Mononuclear cell (primary cell): Measurements from ENCODE around the gene ATP6V0D1. TPM values are rescaled to one million over a fixed set of nuclear protein-coding genes. Genes with fewer than 3 reads are reported as not detected.
A peak's percentile ranks its signal among the peaks of the same experiment; 100 is the strongest.

Source experiments
- H3K27me3 ChIP-seq: 2 replicates; pipeline ENCODE4 v1.6.0; 2011; ENCODE audit warnings: low read length, control low read depth; ENCODE audit not compliant: insufficient read depth
- H3K4me1 ChIP-seq: 2 replicates; pipeline ENCODE4 v1.5.1; 2011; ENCODE audit warnings: mild to moderate bottlenecking, low read length, control low read depth; ENCODE audit not compliant: insufficient read depth
- H3K4me3 ChIP-seq: 2 replicates; pipeline ENCODE4 v1.5.1; 2011; ENCODE audit warnings: mild to moderate bottlenecking, low read length, moderate library complexity
- H3K9me3 ChIP-seq: 2 replicates; pipeline ENCODE4 v1.5.1; 2011; ENCODE audit warnings: low read depth, mild to moderate bottlenecking, control low read depth, low read length
- total RNA-seq: library from RNA; depleted of rRNA; stranded (reverse); fragments of >200 nt; gene quantifications from one replicate; pipeline ENCODE4 v1.2.3, GENCODE V29; 2012

The ATP6V0D1 gene
- total RNA-seq, 1 donor = 113 TPM

DNA sequence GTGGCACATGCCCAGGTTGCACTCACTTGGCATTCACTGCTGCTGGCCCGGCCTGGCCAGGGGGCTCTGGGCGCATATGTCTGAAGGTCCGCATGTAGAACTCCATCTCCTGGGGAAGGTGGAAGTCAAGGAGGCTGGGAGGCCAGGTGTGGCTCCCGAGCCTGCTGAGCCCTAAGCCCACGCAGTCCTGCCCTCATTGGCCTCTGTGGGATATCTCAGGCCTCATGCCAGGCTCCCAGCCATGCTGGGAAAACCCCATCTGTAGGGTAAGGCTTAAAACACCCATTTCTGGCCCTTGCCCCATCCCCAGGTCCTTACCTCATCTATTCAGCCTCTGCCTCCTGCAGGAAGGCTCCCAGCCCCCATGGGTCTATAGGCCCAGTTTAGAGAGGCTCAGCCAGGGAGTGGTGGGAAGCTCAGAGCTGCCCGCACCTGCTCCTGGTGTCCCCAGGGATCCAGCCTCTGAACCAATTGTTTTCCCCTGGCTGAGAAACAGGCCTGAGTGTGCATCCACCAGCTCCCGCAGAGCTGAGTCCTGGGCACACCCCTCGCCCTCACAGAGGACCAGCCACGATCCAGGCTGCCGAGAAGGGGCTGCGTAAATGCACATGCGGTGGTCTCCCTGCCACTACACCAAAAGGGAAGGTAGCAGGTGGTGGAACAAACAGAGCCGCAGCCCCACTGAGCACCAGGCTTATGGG, 85.3 kb downstream of the ATP6V0D1 start:
- H3K27me3 ChIP-seq = peaks cover 22% of the 10 kb centered on the region
- peaks cover 54% of the 10 kb centered on the region for H3K4me1 ChIP-seq
- H3K4me3 ChIP-seq = no peak overlapping the region
- H3K9me3 ChIP-seq = no peaks in the 10 kb centered on the region

DNA sequence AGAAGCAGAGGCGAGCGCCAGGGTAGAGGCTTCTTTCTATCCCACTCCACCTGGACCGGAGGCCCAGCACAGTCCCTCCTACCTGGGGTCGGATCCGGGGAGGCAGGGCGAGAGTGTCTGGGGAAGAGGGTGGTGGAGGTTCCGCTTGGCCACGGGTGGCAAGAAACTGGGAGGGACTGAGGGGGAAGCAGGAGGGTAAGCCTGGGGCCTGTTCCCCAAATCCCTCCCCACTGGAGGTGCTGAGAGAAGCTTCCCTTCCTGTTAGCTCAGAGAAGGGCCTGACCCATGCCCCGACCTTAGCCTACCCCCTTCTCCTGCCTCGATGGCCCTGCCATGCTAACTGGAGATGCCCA, 85.9 kb downstream of the ATP6V0D1 start:
- Histone ChIP-seq H3K9me3 (no peaks in the 10 kb centered on the region), H3K27me3 (peaks cover 22% of the 10 kb centered on the region), H3K4me1 (peaks cover 59% of the 10 kb centered on the region), H3K4me3 (peak overlapping the region; percentile 24)

DNA sequence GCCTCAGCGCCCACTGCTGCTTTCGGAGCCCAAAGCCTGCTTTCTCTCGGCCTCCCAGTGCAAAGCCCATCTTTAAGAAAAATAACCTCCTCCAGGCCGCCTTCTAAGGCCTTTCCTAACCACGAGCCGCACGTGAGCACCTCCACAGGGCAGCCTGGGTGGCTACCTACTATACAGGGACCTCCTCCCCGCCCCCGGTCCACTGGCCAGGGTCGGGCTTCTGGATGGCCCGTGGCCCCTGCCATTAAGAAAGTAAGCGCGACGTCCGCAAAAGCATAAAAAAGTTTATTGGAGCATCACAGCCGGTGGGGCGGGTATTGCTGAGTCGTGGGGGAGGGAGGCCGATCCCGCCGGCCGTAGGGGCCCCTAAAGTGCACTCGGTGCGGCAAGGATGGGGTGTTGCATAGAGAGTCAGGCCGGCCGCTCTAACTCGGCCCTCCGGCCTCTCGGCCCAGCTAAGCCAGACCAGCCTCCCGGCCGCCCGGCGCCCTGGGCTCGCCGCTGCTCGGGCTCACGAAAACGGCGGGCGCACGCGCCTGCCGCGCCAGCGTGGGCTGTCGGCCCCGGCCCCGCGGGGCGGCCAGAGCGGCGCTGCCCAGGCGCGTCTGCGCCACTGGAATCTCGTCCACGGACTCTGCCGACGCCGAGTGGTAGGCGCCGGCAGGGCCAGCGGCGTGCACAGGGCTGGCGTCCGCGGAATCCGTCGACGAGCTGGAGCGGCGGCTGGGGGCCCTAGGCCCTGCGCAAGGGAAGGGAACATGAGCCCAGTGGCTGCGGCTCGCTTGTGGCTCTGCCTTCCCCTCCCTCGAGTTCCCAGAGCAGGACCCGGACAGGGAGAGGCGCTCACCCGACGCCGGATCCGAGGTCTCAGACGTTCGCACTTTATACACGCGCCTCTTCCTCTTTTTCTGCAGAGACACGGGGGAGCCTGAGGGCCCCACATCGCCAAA, 86.5 kb downstream of the ATP6V0D1 start:
- Histone ChIP-seq H3K4me3 (peak overlapping the region; percentile 24), H3K27me3 (peaks cover 22% of the 10 kb centered on the region), H3K4me1 (peaks cover 66% of the 10 kb centered on the region), H3K9me3 (no peaks in the 10 kb centered on the region)

DNA sequence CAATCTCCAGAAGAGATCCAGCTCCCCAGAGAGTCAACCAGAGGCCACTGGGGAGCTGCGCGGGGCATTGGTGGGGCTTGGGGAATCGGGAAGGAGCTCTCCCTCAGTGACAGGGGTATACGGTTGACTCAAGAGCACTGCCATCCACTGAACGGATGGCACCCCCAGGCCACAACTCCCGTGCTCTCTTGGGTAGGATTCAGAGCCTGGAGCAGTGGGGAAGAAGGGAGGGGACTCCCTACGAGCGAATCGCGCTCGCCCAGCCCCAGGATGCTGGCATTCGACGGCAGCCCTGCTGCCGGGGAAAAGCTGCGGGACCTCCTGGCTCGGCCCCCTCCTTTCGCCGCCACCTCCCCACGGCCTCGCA, 87.2 kb downstream of the ATP6V0D1 start:
- H3K4me1 ChIP-seq = peaks cover 68% of the 10 kb centered on the region
- H3K4me3 ChIP-seq = peak overlapping the region; percentile 24
- H3K9me3 ChIP-seq = no peaks in the 10 kb centered on the region
- peaks cover 22% of the 10 kb centered on the region for H3K27me3 ChIP-seq

DNA sequence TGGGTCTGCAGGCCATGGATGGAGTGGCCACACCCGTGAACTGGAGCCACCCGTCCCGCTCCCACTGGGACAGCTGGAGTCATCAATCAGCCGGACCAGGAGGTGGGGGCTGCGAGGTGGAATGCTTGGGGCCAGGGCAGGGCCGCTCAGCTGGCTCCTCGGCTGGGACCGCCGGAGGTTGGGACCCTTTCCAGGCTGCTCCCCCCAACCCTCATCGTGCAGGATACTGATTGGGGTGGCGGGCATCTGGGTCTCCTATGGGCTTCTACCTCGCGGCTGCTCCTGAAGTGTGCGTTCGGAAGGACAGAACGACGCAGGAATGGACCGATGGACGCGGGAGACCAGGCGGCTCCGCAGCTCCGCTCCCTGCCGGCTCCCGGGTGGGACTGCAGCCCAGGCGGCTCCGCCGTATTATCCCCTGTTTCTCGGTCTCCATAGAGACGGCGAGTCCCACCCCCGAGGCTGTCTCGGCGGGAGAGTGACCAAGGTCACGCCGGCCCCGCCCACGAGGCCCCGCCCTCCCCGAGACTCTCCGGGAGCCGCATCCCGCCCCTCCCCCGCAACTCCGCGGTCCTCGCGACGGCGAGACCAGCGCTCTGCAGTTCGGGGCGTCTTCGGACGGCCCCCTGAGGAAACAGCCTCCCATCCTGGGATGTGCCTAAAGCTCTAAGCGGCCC, 87.7 kb downstream of the ATP6V0D1 start, which contains the start of gene TPPP3:
TSS of gene TPPP3 (minus strand) at position 388 of the 677 bp plus-strand sequence. CDS start 2,387 bp downstream, outside the sequence.
- Histone ChIP-seq H3K4me3 (peak within 1 kb of the TSS; percentile 24), H3K4me1 (peaks cover 68% of the 10 kb centered on the region)

DNA sequence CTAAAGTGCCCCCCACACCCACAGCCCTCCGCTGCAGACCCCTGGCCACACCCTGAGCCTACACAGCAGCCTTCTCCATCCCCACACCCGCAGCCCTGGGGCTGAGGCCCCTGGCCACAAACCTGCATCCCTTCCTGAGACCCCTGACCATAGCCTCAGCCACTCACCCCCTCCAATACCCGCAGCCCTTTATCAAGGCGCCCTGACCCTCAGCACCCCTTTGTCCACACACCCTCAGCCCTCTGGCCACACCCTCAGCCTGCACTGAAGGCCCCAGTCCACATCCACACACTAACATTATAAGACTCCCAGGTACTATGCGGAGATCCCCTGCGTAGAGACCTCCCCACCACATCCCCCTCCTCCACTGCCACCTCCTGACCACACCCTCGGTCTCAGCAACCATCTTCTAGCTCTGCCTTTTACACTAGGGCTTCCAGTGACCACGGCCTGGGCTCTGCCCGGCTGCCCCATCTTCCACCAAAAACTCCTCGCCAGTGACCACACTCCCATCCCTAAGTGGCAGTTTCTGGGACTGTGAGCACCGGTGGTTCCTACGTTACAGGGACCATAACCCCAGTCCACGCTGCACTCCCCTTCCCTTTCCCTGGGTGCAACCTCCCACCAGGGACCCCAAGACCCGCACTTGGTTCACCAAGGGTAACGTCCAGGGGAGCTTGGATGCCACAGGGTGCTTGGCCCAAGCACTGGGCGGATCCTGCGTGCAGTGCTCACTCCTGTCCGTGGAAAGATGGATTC, 88.5 kb downstream of the ATP6V0D1 start:
- Histone ChIP-seq H3K4me1 (peaks cover 68% of the 10 kb centered on the region), H3K9me3 (no peaks in the 10 kb centered on the region), H3K27me3 (peaks cover 22% of the 10 kb centered on the region), H3K4me3 (no peak overlapping the region)

More for the DNA sequence above, 87.7 kb downstream of the ATP6V0D1 start, which contains the start of gene TPPP3:
- Histone ChIP-seq H3K9me3 (no peaks in the 10 kb centered on the region), H3K27me3 (peaks cover 22% of the 10 kb centered on the region)

DNA sequence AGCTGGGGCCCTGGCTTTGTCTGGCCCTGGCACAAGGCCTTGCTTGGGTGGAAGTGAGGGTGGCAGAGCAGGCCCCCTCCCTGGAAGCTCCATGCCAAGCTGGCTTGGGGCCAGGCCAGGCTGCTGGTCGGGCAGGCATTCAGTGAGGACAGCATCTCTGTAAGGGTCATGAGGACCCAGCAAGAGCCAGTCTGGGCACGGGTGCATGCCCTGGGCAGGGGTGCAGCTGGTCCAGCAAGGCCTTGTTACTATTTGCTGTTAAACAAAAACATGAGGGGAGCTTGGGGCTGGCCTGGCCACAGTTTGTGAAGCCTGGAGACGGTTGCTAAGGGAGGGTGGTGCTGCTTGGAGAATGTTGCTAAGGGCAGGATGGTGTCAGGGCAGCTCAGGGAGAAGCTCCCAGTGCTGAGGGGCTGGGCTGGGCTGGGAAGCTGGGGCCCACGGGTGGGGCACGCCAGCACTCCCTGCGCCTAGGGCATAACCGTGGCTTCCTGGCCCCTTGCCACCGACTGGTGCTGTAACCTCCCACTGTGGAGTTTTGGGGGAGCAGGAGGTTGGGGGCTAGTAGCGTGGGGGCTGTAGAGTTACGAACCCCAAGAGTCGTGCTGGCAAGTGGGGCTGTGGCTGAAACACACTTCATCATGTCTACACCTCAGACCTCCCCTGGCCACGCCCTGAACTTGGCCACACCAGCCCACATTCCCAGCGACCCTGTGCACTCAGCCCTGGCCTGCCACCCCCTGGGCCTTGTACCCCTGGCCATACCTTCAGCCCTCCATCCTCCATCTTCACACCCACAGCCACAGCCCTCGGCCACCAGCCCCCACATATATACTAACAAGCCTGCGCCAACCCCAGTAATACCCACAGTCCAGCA, 89.3 kb downstream of the ATP6V0D1 start:
- Histone ChIP-seq H3K27me3 (peaks cover 22% of the 10 kb centered on the region), H3K9me3 (no peaks in the 10 kb centered on the region), H3K4me1 (peaks cover 68% of the 10 kb centered on the region), H3K4me3 (no peak overlapping the region)

DNA sequence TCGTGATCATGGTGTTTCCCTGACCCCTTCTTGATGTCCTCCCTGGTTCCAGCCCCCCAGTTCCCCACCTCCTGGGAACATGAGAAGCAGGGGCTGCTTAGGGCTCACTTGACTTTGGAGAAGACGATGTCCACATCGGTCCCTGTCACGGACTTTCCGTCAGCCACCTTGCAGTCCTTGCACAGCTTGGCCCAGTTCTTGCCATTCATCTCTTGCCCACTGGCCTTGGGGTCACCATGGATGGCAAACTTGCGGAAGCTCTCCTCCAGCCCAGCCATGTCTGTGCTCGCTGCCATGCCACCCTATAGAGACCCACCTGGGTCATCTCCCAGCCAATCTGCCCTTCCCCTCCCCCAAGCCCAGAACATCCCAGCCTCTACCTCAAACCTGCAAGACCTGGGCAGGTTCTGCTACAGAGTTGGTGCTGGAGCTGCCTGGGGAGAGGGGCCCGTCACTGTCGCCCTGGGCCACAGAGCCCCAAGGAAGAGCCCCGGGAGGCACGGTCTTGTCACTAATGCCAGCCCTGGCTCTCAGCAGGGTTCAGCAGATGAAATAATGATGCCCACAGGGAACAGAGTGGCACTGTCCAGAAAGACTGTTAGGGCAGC, 90.0 kb downstream of the ATP6V0D1 start:
- Histone ChIP-seq H3K9me3 (no peaks in the 10 kb centered on the region), H3K27me3 (peaks cover 22% of the 10 kb centered on the region), H3K4me1 (peaks cover 67% of the 10 kb centered on the region), H3K4me3 (no peak overlapping the region)

DNA sequence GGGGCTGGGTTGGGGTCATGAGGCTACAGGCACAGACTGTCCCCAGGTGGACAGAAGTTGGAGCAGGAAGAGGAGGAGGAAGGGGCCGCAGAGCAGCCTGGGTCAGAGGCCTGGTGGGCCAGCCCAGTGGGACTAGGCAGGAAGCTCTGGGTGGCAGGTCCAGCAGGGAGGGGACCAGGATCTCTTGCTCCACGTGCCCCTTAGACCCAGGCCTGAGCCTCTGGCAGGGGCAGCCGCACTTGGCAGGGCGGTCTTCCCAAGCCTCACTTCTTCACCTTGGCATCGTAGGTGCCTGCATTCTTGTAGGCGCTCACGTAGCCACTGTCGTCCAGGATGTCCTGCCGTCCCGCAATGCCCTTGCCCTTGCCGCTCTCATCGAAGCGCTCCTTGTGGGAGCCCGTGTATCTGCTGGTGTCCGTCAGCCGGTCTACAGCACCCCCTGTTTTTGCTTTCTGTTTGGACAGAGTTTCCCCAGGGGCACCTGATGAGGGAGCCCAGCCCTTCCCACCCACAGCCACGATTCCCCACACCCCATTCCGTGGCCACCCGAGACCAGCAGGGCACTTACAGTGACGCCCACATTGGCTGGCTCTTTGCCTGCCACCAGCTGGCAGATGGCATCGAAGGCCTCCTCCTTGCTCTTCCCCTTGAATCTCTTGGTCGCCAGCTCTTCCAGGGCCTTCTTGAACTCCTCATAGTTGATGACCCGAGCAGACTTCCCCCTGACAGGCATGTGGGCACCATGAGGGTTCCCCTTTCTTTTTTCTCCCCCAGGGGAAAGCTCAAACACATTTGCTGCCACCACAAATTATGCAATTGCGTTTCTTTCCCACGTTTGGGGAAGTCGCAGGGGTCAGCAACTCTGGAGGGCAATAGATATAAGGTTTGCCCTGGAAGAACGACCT, 90.8 kb downstream of the ATP6V0D1 start:
- Histone ChIP-seq H3K4me1 (peaks cover 59% of the 10 kb centered on the region), H3K27me3 (peaks cover 19% of the 10 kb centered on the region), H3K4me3 (no peak overlapping the region), H3K9me3 (no peaks in the 10 kb centered on the region)

DNA sequence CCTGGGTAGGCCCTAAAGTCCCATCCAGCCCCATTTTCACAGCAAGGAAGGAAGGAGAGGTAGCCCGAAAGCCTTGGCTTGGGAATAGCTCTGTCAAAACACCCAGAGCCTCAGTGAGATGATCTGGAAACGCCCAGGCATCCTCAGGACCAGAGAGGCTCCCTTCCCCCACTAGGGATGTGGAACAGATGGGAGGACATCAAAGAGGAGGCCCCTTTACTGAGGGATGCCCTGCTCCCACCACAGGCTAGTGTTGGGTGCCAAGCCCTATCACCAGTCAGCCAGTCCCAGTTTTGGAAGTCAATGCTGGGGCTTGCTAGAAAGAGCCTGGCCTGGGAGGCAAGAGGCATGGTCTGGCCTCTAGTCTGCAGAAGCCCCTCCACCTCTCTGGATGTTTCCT, 92.4 kb downstream of the ATP6V0D1 start:
- Histone ChIP-seq H3K9me3 (no peaks in the 10 kb centered on the region), H3K27me3 (peaks cover 8% of the 10 kb centered on the region), H3K4me1 (peaks cover 43% of the 10 kb centered on the region), H3K4me3 (no peak overlapping the region)

DNA sequence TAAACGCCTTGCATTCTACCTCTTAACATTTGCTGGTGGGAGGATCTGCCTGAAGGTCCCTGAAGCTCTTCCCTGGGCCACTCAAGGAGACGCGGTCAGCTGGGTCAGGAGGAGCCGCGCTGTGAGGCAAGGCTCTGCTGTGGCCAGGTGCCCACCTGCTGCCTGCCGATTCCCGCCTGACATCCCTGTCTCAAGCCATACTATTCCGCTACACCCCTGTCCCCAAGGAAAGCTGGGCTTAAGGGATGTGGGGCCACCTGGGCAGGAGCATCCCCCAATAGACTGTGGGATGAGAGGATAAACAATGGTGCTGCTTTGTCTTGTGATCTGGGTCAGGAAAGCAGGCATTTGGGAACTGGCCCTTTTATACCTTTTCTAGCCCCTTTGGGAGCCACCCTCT, 92.8 kb downstream of the ATP6V0D1 start:
- H3K4me1 ChIP-seq = peaks cover 39% of the 10 kb centered on the region
- H3K9me3 ChIP-seq = no peaks in the 10 kb centered on the region
- peaks cover 6% of the 10 kb centered on the region for H3K27me3 ChIP-seq
- H3K4me3 ChIP-seq = no peak overlapping the region
